Choroid plexus epithelial cell (primary cell): ENCODE data around the gene CDK5.

Experiments used
- DNase-seq: peaks from one replicate; pipeline ENCODE4 v3.0.0-alpha.2; 2010; ENCODE audit warnings: low read depth
- H3K4me3 ChIP-seq: 2 replicates; pipeline ENCODE4 v1.5.1; 2011; ENCODE audit warnings: low read depth, mild to moderate bottlenecking, control low read depth, low read length, moderate library complexity
- CTCF ChIP-seq: conservative IDR thresholded peaks from 2 replicates; pipeline ENCODE4 v1.5.1; 2011; ENCODE audit warnings: low read depth, mild to moderate bottlenecking, control low read depth, inconsistent platforms, low read length, moderate library complexity

The CDK5 gene

DNA sequence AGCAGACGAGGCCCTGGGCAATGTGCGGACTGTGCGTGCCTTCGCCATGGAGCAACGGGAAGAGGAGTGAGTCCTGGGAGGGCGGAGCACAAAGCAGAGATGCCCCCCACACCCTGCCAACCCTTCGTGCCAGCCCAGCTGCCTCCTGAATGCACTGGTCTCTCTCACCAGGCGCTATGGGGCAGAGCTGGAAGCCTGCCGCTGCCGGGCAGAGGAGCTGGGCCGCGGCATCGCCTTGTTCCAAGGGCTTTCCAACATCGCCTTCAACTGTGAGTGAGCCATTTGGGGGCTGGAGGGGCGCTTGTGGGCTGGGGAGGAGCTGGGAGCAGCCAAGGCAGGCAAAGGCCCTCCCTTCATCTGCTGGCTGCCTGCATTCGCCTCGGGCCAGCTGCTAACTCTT, 21.8 kb downstream of the CDK5 start:
- no peak overlapping the region for H3K4me3 ChIP-seq
- DNase-seq = no peak
- no peak for TF ChIP-seq CTCF

DNA sequence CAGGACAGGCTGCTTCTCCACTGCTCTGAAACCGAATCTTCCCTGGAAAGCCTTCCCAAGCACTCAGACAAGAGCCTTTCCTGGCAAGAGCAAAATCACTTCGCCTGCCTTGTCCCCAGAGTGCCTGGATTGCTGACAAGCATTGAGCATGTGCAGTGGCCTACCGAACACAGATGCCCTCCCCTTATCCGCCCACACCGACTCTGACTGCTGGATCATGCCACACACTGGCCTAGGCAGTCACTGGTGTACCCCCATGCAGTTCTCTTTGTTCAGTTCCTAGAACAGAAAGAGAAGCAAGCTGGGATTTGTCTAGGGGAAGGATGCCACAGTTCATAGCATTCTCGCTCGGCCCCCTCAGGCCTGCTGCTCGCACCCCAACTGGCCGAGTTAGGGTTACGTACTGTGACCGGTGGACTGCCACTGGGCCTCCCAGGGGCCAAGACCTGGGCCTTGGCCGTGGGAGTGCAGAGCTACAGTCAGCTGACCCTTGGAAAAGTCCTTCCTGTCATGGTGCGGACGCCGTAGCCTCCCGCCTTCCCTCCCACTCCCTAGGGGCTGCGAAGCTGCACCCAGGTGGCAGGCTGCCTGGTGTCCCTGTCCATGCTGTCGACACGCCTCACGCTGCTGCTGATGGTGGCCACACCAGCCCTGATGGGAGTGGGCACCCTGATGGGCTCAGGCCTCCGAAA, 22.5 kb downstream of the CDK5 start:
- TF ChIP-seq CTCF = no peak
- H3K4me3 ChIP-seq = no peak overlapping the region
- DNase-seq = no peak

DNA sequence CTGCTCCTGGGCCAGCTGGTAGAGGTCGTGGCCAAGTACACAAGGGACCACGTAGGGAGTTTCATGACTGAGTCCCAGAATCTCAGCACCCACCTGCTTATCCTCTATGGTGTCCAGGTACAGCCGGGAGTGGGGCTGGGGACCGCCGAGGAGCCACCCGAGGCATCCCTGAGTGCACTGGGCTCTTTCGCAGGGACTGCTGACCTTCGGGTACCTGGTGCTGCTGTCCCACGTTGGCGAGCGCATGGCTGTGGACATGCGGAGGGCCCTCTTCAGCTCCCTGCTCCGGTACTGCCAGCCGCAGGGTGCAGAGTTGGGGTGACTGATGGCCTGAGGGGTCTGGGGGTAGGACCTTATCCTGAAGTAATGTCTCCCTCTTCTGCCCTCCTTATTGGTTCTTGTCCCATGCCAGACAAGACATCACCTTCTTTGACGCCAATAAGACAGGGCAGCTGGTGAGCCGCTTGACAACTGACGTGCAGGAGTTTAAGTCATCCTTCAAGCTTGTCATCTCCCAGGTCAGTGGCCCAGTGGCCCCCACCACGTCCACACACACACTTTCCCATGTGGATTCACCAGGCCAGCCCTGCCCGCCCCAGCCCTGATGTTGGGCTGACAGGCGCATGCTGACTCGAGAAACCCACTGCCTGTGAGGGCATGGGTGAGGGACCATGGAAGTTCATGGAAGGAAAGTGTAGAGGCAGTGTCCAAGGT, 23.2 kb downstream of the CDK5 start:
- no peak for DNase-seq
- no peak overlapping the region for H3K4me3 ChIP-seq
- no peak for TF ChIP-seq CTCF

- no peak for DNase-seq
- H3K4me3 ChIP-seq = no peak overlapping the region
- TF ChIP-seq CTCF = no peak
Measured at GRCh38 chr7:151033864-151034249, 23.8 kb downstream of the CDK5 start.

- peak; percentile 31 for TF ChIP-seq CTCF
- DNase-seq = no peak
- no peak overlapping the region for H3K4me3 ChIP-seq
Measured at GRCh38 chr7:151032936-151033863, 24.5 kb downstream of the CDK5 start.

GRCh38 chr7:151031011-151031410, 26.7 kb downstream of the CDK5 start:
- no peak for DNase-seq
- no peak for TF ChIP-seq CTCF

More at GRCh38 chr7:151031011-151031410, 26.7 kb downstream of the CDK5 start:
- H3K4me3 ChIP-seq = no peak overlapping the region
